Hepatocyte (in vitro differentiated cells): ENCODE data around the gene USP8.

Experiments
- CTCF ChIP-seq: fragments of 200-600 bp; sonication (generic); IDR thresholded peaks from 2 replicates; pipeline ENCODE4 v1.5.1; 2016; ENCODE audit warnings: antibody characterized with exemption, mild to moderate bottlenecking; ENCODE audit not compliant: poor library complexity
- EZH2 ChIP-seq: fragments of 200-600 bp; sonication (generic); IDR thresholded peaks from 2 replicates; pipeline ENCODE4 v1.6.1; 2016; ENCODE audit warnings: antibody characterized with exemption, mild to moderate bottlenecking, borderline replicate concordance
- EZH2phosphoT487 ChIP-seq: fragments of 200-600 bp; sonication (generic); IDR thresholded peaks from one replicate; pipeline ENCODE4 v1.6.1; 2018; ENCODE audit warnings: antibody characterized with exemption, mild to moderate bottlenecking, low read depth, moderate library complexity; ENCODE audit not compliant: unreplicated experiment, severe bottlenecking

- TF ChIP-seq CTCF (no peak), EZH2 (no peak), EZH2phosphoT487 (no peak)
Measured at GRCh38 chr15:50519740-50520425, 95.7 kb downstream of the USP8 start.
